Endometrium (tissue), 2 donors: ENCODE data around the gene PIEZO1.

Experiments used
- FAIRE-seq: peaks from 2 replicates; lab custom pipeline; 2012; peaks lifted over from hg19 to GRCh38; lab: Jason Lieb, UNC
- donor health status: control.
- donor health status: control.

Gene PIEZO1

DNA sequence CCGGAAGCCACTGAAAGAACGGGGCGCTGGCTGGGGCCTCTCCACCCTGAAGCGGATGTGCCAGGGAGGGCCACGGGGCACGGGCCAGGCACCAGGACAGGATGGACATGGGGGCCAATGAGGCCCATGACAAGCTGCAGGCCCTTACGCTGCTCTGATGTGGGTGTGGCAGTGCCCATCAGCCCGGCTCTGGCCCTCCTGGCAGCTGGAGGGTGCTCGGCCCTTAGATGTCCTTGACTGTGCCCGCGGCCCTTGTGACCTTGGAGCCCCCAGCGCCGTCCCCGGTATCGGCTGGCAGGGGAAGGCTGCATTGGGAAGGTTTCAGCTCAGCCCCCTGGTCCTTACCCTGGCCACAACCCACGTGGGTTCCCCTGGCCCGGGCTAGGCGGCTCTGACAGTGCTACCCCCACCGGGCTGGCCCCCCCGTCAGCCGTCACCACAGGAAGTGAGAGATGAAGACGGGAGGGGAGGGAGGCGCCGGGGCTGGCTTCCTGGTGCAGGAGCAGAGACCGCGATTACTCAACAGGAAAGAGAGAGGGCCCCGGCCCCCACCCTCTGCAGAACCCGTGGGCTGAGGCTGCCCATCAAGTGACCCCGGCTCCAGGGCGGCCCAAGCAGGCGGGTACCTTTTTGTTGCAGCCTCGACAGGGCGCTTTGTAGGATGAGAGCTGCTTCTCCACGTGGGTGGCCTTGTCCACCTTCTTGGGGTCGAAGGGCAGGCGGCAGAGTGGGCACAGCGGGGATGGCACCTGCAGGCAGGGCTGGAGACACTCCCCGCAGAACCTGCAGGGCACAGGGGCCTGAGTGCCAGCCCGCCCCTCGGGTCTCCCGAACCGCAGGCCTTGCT is 84.2 kb downstream of the PIEZO1 start:
- no peak for FAIRE-seq

GRCh38 chr16:88700322-88700635 is 84.7 kb downstream of the PIEZO1 start:
- no peak for FAIRE-seq

GRCh38 chr16:88699180-88699579 is 85.8 kb downstream of the PIEZO1 start:
- no peak for FAIRE-seq

- FAIRE-seq: no peak
Measured at GRCh38 chr16:88698646-88699045, 86.4 kb downstream of the PIEZO1 start.

DNA sequence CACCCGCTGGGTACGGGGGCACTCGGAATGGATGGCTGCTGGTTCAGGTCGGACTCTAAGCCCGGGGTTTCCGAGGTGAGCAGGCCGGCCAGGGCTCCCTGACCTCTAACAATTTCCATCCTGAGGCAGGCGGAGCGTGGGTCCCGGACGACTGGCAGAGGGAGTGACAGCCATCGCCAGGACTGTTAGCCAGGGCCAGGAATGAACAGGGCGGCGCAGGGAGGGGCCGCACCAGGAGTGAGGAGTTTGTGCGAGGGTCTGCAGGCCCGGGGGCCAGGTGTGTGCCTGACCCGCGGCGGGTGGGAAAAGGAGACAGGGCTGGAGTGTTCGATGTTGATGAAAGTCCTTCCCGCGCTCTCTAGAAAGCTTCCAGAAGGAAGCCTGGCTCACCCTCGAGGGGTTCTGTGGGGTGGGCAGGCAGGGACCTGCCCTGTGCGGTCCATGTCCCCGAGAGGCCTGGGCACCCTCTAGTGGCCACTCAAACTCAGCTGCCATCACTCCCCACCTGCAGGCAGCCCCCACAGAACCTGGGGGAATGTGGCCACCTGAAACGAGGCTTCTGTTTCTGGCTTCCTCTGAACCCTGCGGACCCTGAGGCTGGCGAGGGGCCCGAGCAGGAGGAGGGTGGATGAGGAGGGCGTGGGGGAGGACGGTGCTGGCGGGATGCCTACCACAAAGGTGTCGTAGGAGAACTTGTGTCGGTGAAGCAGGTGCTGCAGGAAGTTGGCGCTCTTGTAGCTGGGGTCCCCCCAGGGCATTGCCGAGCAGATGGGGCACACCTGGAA is 87.0 kb downstream of the PIEZO1 start:
- FAIRE-seq: no peak

- FAIRE-seq: no peak
Measured at GRCh38 chr16:88697116-88697830, 87.7 kb downstream of the PIEZO1 start.

DNA sequence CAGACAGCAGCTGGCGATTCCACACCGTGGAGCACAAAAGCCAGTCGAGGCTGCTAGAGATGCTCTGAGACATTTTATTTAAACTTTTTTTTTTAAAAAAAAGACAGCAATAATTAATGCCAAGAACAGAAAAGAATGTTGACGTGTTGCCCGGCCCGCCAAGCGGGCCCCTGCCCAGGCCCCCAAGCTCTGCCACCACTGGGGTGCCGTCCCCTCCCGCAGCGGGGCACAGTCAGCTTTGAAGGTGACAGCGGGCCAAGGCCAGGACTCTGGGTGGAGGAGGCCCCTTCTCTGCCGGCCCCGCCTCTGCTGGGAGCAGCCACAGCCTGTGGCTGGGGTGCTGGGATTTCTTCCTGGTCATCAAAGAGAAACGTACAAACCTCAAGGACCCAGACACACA is 88.6 kb downstream of the PIEZO1 start:
- FAIRE-seq: no peak

DNA sequence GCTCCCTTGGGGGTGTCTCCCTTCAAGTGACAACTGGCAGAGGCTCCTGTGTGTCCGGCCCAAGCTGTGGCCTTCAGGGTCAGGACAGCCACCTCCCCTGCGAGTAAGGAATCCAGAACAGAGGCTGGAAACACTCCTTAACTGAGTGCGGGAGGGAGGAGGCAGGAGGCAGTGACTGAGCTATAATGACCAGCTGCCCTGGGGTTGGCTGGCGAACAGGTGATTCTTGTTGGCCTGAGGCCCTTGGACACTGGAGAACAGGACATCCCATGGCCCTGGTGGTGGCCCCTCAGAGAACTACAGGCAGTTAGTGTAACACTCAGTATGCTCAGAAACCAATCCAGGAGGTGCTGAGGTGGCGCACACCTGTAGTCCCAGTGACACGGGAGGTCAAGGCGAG is 89.3 kb downstream of the PIEZO1 start:
- FAIRE-seq: no peak

DNA sequence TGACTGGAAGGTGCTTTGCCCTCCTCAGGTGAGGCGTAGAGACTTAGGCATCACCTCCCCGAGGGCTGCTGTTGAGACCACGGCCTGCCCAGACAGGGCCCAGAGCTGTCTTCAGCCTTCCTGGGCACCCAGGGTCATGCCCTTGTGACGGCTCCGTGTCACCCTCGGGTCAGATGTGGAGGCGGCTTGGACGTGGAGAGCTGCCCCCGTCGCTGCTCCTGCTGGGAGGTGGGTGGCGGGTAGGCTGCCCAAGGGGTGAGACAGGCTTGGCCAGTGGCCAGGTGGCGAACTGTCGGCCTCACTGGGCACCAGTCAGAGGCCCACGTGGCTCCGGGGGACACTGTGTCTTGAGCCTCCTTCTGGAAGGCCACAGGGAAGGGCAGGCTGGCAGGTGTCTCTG is 89.8 kb downstream of the PIEZO1 start:
- FAIRE-seq: no peak

- FAIRE-seq: no peak
Measured at GRCh38 chr16:88694221-88695087, 90.6 kb downstream of the PIEZO1 start.

DNA sequence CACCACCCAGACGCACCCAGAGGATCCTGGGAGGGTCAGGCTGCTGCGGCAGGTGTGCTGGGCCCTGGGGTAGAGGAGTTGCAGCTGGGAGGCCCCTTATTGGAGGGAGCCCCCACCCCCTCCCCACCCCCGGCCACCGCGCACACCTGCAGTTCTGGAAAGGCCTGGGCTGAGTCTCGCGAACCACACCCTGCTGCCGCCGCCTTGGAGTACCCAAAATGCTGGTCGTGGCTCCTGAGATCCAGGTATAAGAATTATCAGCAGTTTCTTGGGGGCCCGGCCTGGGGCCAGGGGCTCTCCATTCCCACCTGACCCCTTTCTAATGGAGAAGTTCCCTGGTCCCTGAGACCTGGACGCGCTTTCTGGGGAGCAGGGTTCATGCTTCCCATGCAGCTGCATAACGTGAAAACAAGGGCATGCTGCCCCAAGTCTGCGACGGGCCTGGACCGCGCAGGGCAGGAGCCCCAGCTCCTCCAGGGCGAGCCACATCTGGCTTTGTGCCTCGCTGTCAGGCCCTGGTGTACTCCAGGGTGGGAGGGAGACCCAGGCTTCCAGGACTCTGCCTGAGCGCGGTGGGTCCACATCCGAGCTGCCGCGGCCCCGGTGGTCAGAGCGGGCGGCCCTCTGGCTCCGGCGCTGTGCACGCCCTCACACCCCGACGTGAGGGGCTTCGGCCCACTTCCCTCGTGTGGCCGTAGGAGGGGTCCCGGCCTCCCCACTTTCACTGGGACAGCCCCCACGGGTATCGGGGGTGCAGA is 91.4 kb downstream of the PIEZO1 start:
- no peak for FAIRE-seq

DNA sequence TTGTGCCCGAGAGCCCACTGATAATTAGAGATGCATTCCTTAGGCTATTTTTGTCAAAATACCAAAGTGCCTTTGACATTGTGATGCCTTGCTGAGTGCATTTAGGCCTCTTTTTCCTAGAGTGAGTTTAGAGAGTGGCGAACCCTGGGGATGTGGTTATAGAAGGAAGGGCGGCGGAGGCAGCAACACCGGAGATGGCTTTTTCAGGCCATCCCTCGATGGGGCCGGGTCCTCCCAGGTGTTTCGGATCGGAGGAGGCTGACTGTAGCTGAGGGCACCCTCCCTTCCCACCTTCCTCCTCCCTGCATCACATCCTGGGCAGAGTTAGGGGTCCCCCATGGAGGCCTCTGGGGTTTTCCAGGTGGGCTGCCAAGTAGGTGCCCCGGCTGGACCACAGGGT is 92.2 kb downstream of the PIEZO1 start:
- FAIRE-seq: no peak

DNA sequence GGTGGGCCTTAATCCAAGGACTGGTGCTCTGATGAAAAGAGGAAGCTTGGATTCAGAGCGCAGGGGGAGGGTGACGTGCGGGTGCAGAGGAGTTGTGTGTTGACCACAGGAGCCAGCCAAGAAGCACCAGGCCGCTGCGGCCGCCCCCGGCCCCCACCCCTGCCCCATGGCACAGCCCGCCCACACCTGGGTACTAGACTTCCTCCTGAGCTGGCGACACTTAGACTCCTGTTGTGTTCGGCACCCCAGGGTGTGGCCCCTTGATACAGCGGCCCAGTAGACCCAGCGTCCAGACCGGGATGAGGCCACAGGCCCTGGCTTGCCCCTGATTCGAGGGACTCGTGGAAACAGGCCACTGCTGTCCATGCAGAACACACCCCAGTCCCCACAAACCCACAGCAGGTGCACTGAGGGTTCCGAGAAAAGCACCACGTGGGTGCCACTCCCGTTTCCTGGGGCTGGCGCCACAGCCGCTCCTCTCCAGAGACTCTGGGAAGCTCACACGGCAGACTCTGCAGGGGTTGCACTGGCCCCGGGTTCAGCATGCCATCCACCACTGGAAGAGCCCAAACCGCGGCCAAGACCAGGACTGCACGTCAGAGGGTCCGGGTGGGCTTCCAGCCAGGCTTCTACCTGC is 93.0 kb downstream of the PIEZO1 start:
- no peak for FAIRE-seq

DNA sequence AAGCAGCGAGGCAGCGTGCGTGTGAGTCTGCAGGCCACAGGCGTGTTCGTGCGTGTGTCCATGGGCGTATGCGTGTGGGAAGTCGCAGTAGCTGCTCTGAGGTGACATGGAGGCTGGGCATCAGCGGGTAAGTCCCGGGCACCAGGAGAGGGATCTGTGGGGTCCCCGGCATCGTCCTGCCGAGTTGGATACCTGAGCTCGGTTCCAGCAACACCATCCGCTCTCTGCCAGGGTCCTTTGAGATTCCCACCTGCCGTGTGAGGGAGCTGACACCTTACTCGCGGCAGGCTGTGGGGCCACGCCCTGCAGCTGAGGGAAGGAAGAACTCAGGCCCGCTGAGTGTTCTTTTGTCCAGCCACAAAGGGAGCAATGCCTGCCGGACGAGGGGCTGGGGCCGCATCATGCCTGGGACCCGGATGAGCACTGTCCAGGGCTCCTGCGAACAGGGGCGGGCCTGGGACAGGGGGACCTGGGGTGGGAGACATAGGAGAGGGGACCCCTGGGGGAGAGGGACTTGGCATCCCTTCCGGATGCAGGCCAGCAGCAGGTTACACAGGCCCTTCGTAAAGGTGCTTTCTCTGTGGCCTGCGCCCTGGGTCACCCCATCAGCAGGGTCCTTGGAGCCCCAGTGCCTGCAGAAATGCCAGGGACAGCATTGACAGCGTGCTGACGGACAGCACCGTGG is 93.7 kb downstream of the PIEZO1 start:
- no peak for FAIRE-seq

DNA sequence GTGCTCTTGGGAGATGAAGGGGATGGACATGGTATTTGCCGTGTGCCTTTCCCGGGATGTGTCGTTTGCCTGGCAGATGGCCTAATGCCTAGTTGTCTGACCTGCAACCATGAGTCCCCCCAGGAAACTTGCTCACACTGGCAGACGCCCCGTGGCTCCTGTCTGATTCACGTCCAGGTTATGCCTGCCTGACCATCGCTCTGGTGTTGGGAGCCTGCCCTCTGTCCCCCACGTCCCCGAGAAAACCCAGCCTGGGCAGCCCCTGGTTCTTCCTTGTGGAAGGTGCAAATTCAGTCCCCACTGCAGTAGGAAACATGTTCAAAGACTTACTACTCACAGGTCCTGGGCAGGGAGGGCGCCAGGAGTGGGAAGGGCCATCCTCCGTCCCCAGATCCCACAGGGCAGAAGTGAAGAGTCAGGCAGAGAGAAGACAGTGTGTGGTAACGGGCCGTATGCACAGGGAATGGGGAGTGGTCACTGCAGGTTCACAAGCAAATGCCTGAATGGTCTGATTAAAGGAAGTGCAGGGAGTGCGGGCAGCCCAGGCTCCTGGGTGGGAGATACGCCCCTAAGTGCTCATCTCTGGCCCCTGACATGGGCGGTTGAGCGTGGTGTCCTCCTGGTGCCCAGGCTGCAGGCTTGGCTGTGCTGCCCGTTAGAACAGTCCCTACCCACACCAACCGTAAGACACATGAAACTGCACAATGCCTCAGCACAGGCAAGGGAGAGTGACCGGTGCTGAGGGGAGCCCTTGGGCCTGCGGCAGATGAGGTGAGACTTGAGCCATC is 94.5 kb downstream of the PIEZO1 start:
- FAIRE-seq: no peak

DNA sequence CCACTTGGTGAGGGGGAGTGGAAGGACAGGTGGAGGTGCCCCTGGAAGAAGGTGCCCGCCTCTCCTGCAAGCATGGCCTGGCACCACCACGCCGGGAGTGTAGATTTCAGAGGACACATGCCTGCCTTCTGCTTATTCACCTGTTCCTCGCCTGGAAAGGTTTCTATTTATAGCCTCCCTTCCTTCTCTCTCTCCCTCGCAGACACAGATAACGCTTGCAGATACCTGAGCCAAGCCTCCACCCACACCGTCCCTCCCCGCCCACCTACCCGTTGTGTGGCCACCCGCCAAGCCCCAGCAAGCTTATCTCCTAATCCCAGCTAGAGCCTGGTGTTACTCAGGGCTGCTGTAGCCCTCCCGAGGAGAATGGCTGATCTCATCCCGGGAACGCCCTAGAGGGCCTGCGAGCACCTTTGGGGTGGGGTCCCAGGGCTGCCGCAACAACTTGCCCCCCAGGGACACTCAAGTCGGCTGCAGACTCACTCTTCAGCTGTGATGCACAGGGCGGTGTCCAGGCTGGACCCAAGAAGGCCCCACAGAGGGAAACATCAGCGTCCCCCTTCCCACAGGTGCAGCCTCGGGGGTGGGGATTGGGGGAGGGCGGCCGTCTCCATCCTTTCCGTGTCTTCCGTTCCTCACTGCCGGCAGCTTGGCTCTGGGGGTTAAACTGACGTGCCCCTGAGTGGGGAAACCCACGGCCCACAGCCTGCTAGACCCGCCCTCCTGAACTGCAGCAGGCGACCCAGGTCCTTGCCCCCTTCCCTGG is 96.8 kb downstream of the PIEZO1 start:
- no peak for FAIRE-seq

- no peak for FAIRE-seq
Measured at GRCh38 chr16:88687676-88688012, 97.4 kb downstream of the PIEZO1 start.

DNA sequence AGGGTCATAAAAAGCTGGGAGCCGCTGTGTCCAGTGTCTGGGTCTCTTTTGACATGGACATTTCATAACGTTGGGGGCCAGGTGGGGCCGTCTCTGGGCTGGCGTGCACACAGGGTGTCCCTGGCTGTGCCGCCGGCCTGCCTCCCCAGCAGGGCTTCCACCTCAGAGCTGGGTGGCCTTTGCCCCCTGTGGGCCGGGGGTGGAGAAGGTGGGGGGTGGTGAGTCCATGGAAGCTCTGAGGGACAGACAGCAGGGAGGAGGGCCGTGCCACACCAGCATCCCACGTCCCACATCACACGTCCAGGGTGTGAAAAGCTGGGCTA is 97.8 kb downstream of the PIEZO1 start:
- no peak for FAIRE-seq
